Right hindlimb (tissue), 1 donor: Measurements from ENCODE around the gene PRKCA.

Experiments used
- DNase-seq: peaks from one replicate; pipeline ENCODE4 v3.0.0-alpha.2; 2018

The PRKCA gene

DNA sequence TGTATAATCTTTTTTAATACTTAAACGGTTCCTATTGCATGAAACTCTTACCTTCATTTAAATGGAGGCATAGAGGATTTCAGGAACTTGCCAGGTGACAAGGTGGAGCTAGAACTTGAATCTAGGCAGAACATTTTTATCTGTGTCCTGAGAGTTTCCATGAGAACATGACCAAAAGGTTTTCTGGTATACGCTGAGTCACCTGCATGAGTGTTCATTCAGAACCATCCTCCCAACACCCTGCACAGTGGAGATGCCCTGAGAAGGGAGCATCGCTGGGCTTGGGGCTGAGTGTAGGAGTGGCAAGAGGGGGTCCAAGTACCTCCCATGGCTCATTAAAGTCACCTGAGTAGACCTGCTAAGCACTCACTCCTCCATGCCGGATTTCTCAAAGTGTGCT, 362.8 kb downstream of the PRKCA start:
- no peak for DNase-seq

DNA sequence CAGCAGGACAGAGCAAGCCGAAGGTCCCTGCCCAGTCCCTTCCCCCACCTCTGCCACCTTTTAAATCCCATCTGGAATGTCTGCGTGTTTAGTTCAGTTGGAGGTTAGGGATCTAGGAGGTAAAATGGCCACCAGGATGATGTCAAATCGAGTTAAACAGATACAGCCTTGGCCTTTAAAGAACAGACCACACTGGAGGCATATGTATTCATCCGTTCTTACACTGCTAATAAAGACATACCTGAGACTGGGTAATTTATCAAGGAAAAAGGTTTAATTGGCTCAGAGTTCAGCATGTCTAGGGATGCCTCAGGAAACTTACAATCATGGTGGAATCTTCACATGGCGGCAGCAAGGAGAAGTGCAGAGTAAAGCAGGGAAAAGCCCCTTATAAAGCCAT, 364.7 kb downstream of the PRKCA start:
- no peak for DNase-seq

DNA sequence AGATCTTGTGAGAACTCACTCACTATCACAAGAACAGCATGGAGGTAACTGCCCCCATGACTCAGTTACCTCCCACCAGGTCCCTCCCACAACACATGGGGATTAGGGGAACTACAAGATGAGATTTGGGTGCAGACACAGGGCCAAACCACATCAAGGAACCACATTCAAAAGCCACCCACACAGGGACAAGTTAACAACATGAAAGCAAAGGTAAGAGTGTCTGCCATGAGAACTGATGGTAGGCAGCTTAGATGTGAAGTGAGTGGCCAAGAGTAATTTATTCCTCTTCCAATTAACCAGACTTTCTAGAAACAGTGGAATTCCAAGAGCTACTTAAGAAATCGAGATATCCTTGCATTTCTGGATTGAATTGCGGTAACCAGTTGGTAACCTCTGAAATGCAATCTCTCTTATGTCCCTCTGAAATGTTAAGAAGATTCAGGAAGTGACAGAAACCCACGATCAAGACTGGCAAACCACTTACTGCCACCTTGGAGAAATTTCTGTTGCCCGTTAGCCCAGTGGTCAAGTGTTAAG, 365.1 kb downstream of the PRKCA start:
- no peak for DNase-seq

DNA sequence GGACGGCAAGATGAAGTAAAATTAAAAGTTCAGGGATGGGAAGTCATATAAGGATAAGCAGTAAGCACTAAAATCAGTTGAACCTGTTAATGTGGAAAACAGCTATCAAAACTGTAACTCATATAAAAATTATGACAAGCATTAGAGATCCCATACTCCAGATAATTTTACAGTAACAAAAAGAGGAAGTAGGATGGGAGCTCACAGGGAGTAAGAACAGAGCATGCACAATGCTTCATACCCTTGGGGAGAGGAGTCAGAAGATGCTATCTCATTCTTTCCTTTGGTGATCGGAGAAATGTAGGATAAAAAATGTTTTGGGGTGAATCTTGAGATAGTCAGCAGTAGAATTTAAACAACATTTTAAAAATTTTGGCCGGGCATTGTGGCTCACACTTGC, 367.8 kb downstream of the PRKCA start:
- DNase-seq, result no peak

DNA sequence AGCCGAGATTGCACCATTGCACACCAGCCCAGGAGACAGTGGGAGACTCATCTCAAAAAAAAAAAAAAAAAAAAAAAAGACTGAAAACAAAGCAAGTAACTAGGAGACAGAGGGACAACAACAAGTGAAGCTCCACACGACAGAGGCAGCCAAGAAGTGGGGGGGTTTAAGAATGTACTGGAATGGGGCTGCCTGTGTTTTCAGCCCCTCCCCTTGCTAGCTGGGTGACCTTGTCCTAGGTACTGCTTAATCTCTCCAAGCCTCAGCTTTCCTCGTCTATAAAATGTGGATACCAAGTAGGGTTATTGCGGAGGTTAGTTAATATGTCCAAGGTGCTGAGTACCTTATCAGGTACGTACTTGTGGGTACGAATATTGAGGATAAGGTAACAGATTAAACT, 368.7 kb downstream of the PRKCA start:
- no peak for DNase-seq

DNA sequence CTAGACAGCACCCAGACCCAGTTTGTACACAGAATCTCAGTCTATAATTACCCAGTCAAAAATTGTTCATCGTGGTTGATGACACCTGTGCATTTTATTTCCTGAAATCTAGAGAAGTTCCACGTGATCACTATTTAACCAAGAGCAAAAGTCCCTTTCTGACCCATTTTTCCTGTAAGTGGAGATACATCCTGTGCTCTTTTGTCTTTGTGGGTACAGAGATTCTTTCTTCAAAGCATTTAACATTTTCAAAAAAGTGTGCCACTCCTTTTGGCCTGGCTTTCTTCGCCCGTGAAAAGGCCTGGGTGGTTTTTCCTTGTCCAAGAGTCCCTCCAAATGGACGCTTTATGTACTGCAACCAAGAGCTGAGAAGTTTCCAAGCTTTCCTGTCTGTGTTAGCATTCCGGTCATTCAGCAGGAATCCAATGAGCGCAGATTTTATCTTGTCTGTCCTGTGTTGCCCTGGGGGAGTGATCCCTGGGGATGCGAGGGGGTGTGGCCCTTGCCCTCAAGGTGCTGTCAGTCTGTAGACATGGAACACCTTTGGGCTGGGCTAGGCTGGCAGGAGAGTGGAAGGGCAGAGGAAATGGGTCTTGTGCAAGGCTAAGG, 371.4 kb downstream of the PRKCA start:
- peak; percentile 62 for DNase-seq

DNA sequence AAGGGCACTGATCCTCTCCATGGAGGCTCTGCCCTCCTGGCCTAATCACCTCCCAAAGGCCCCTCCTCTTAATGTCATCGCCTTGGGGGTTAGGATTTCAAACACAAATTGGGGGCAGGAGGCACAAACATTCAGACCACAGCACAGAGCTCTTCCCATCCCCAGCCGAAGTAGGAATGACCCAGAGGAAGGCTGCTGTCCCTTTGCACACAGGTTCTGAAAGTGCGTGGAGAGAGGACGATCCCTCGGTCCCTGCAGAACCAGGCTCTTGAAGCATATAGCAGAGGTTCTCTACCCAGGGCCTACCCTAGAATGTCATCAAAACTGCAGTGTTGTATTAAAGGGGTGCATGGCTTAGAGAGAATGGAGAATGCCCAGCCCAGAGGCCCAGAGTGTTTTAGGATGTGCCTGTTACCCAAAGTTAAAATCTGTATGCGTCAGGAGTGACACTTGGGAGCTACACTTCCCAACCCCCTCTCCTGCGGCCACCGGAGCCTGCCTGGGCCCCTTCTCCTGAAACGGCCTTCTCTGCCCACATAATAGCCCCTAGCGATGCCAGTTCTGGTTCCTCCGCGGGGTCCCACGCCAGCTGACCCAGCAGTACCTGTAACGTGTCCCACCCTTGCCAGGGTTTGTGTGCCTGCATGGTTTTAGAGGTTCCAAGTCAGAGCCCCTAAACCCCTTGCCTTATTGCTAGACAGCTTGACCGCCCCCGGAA, 373.0 kb downstream of the PRKCA start:
- DNase-seq, result no peak

DNA sequence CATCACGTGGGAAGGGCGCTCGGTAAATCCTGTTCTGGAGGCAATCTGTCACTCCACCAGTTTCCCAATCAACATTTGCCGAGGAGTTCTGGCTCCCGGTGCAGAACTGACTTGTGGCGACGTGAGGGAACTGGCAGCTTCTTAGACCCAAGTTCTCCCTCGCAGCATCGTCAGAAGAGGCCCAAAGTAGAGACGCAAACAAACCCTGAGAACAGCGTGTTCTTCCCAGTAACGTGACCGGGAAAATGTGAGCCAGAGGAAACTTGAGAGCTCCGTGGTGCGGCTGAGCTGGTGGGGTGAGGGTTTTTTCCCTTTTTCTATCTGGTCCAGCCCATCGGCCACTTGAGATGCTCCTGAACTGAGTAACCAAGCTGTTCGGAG, 373.6 kb downstream of the PRKCA start:
- DNase-seq, result no peak

DNA sequence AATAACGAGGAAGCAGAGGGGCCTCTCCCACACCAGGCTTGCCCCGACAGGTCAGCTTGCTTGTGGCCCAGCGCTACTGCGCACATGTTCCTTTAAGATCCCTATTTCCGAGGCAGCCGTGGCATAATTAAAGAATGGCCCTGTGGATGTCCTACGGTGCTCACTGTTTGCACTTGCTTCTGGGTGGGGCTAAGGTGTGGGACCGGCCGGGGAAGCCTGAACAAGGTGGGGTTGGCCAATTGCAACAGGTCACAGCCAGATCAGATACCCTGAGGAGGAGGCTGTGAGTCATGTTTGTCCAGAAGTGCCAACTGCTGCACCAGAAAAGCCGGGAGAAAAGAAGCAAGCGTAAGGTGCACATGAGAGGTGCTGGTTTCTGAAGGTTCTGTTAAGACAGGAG, 374.0 kb downstream of the PRKCA start:
- DNase-seq, result no peak

DNA sequence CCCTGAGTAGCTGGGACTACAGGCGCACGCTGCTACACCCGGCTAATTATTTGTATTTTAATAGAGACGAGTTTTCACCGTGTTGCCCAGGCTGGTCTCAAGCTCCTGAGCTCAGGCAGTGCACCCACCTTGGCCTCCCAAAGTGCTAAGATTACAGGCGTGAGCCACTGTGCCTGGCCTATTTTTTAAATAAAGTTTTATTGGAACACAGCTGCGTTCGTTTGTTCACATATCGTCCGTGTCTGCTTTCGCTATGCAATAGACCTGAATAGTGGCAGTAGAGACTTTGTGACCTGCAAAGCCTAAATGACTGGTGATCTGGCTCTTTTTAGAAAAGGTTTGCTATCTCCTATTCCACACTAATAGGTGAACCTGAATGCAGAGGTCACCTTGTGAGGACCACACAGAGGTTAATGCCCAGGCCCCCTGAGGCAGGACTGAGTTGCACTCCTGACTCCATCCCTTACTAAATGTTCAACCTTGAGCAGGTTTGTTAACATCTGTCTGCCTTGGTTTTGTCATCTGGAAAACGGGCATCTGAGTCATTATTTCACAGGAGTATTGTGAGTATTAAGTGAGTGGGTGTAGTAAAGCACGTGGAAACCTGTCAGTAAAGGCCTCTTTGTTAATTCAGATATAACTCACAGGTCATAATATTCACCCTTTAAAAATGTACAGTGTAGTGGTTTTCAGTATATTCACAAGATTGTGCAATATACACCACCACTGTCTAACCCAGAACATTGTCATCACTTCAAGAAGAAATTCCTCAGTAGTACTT, 375.0 kb downstream of the PRKCA start:
- no peak for DNase-seq

DNA sequence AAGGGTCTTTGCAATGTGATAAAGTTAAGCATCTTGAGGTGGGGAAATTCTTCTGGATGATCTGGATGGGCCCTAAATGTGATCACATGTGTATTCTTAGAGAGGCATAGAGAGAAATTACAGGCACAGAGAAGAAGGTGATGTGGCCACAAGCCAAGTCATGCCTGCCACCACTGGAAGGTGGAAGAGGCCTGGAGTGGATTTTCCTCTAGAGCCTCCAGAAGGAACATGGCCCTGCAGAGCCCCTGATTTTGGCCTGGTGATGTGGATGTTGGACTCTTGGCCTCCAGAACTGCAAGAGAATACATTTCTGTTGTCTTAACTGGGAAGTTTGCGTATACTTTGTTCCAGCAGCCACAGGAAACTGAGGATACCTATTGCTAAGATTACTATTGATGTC, 375.6 kb downstream of the PRKCA start:
- DNase-seq, result no peak

DNA sequence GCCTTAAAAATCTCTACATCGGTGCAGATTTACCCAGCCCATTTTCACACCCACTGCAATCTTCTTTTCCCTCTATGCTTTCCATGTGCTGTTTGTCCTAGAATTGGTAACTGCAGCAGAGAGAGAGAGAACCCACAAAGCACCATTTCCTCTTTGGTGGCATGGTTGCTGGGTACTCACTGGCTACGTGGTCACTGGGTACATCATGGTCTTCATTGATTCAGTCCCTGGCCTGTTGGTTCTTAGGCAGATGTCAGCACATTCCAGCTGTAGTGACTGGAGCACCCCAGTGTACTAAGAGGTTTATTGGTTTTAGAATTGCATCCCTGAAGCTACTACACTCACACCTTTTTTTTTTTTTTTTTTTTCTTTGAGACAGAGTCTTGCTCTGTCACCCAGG, 376.4 kb downstream of the PRKCA start:
- no peak for DNase-seq

DNA sequence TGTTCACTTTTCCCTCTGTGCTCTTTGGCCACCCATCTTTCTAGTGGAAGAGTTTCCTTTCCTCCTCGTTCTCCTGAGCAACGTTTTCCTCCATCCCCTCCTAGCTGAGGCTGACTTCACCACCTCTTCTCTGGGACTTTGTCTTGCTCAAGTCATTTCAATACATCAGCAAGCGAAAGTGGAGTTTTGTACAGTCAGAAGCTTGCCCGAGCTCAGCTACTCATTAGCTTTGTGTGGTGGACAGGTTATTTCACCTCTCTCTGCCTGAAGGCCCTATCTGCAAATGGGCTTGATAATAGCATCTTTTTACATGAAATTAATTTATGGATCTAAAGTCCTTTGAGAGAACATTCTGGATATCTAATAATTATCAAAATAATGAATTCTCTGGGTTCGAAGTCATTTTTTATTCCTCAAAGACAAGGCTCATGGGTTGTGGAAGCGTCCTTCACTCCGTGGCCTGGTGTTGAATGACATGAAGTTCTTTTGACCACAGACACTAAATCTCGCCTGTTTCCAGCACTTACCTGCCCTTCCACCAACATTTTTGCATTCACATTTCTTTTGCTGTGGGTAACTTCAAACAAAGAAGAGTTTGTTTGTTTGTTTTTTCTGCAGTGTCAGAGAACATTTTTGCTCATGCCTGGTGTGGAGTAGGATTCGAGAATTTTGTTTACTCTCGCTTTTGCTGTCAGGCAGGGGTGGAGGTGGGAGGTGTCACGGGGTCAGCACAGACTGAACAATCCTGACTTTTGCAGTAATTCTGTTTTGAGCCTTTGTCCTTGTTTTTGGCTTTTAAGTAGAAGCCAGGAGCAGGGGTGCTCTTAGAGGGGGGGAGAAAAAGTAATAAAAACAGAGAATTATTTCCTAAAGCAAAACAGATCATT, 377.5 kb downstream of the PRKCA start:
- no peak for DNase-seq

DNA sequence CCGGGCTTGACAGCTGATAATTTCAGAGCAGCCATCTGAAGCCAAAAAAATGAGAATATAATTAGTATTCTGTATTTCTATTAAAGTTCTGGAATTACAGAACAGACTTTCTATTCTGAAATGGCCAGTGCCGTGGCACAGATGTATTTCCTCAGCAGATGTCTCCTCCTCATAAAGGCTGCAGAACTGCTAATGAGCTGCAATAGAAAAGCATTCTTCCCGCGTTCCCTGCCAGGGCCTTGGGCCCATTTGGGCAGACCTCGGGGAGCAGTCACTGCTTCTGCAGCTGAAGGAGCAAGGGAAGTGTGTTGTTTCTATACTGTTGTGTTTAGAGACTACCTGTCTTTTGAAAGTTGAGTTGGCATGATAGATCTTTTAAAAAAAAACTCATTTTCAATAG, 379.9 kb downstream of the PRKCA start:
- no peak for DNase-seq

DNA sequence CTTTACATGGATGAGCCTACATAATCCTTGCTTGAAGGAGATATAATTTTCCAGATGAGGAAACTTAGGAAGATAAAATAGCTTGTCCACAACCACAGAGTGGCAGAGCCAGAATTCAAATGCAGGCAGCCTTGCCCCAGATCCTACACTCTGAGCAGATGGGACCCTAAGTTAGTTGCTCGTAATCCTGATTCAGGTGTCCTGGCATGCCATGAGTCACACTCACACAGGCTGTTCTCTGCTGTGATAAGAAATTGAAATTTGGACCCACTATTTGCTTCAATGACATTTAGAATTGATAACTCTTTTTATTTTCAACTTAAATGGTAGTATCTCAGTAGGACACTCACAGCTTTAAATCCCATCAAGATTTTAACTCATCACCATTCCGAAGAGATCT, 381.8 kb downstream of the PRKCA start:
- no peak for DNase-seq

DNA sequence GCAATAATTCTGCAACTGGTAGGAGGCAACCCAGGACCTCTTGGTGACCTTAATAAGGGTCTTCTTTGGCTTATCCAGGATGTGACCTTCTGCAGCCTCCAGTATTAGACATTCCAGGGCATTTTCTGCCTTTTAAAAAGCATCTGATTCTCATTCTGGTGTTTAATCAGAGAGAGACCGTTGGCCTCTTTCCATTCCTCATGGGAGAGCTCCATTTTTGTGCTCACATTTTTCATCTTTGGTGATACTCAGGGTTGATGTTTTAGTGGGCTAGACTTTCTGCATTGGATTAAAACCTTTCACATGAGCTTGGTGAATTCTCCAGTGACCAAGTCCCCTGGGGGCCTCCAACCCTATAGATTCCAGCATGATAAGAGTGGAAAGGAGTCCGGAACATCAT, 382.3 kb downstream of the PRKCA start:
- DNase-seq, result no peak

DNA sequence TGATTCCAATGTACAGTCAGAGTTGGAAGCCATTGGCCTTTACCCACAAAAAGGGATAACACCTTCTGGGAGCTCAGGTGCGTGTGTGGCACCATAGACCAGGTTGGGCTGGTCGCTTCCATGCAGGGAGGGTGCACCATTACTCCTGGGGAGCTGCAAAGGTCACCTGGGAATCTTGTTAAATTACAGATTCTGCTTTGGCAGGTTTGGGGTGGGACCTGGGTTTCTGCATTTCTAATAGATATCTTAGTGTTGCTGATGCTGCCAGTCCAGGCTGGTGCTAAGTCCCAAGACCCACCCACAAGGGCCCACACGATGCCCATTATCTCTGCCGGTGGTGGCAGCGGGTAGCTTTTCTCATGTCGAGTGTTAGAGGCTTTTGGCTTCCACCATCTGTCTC, 384.2 kb downstream of the PRKCA start:
- DNase-seq, result no peak

DNA sequence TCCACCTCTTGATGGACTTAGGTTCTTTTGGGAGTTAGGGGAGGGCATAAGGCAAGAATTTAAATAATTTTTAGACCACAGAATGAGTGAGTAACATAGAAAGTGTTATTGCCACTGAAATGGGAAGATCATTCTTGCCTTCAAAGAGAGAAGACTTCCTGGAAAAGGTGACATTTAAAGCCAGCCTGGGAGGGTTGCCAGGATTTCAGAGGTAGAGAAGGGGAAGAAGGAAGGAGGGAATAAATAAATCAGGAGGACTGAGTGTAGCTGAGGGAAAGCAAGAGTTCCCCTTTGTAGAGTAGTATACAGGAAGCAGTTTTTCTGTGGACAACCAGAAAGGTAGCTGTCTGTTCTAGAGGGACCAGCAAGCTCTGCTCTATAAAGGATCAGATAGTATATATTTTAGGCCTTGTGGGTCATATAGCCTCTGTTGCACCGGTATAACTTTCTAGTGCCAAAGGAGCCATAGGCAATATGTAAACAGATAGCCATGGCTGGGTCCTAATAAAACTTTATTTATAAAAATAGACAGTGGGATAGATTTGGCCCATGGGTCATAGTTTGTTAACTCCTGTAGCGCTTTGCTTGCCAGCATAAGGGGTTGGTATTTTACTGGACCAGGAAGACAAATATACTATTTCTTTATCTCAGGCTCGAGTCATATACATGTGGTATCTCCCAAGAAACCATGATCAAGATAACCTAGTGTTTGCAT, 385.3 kb downstream of the PRKCA start:
- no peak for DNase-seq

DNA sequence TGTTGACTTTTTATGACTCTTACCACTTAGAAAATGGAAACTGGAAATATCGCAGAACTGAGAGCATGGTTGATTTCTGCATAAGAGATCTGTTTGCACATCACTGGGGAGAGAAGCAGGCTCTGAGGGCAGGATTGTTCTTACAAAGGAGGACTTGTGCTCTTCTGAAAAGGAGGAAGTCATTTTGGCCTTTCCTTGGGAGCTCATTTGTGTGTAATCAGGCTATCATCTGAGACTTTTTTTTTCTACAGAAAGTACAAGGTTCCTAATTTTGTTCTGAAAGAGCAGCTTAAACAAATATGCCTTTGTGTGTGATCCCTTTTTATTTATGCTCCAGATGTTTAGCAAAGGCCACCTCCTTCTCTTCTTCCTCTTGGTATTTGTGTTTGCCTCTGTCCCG, 386.8 kb downstream of the PRKCA start:
- DNase-seq, result no peak

DNA sequence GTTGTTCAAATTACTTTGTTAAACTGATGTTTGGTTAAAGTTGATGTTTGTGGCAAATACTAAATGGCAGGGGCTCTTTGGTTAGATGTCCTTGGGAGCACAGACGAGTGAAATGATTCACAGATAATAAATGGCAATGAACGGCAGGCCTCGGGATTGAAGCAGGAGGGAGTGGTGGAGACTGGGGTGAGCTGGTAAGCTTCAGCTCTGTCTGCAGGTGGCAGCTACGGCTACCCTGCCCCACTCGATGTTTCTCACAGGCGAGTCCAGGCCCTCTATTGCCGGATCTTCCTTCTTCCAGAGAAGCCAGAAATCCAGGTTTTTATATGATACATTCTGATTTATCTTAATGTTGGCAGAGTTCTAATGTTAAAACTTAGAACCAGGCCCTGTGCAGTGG, 387.8 kb downstream of the PRKCA start:
- DNase-seq, result no peak

DNA sequence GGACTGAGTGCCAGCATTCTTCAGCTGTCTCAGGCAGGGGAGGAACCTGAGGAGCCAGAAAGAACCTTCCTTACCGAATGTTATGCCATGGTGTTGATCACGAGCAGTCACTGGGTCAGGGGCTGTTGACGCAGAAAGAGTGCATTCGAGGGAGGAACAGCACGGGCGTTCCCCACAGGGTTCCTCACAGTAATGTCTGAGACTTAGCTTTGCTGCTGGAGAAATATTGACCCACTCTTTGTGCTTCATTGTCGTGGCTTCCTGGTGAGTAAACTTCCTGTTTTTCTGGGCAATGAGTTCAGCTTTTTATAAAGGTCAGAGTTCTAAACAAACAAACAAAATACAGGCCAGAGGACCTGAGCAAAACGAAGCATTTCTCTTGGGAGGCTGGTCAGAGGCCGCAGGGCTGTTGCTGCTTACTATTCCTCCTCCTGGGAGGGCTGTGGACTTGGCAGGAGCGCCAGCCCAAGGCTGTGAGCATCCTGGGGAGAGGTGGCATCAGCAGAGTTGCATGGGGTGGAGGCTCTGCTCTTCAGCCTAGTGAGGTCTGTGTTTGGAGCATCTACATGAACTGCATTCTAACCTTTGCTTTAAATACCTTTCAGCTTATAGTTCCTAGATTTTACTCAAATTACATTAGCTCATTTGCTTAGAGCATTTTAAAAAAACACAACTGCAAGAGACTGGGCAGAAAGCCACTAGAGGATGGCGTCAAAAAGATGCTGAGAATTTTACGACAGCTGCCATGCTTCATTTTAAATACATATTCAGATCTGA, 389.4 kb downstream of the PRKCA start:
- DNase-seq, result no peak

DNA sequence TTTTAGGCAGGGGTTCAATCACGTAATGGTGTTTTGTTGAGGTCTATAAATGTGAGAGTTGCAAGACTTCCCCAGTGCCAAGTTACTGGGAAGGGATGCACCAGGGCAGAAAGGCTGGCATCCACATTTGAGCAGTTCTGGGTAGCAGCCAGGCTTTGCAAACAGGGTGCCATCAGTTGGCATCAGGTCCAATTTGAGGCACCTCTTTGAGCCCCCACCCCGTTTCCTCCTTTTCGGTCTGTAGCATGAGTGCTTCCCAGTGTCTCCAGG, 389.9 kb downstream of the PRKCA start:
- DNase-seq, result no peak
